Natural killer cell (primary cell): ENCODE data around the gene BAHCC1. TPM values are rescaled to one million over a fixed set of nuclear protein-coding genes. Genes with fewer than 3 reads are reported as not detected.

Experiments used
- ATAC-seq, 3 donors: fragments of 150-1000 bp in 2 of 3; fragments of 200-7000 bp in 1 of 3; cut with Tn5 transposase; 1 replicate in 1 of 3; 2 replicates in 2 of 3; pipeline ENCODE4 v1.10.0; 2021; ENCODE audit warnings: mild to moderate bottlenecking in 2 of 3, moderate library complexity in 2 of 3
- DNase-seq, 2 donors: peaks; one replicate each; pipeline versions ENCODE4 v3.0.0 to v3.0.0-alpha.2; 2013 to 2021; ENCODE audit warnings: mixed read lengths in 1 of 2
- H3K27ac ChIP-seq: one replicate; pipeline ENCODE4 v1.5.1; 2013; ENCODE audit warnings: mild to moderate bottlenecking, low read length
- H3K27me3 ChIP-seq: one replicate; pipeline ENCODE4 v1.6.1; 2013; ENCODE audit warnings: low read length; ENCODE audit not compliant: control insufficient read depth, insufficient read depth
- H3K36me3 ChIP-seq: one replicate; pipeline ENCODE4 v1.6.1; 2013; ENCODE audit warnings: low read length; ENCODE audit not compliant: control insufficient read depth, insufficient read depth
- H3K4me1 ChIP-seq: one replicate; pipeline ENCODE4 v1.6.1; 2013; ENCODE audit warnings: low read length; ENCODE audit not compliant: control insufficient read depth, insufficient read depth
- H3K4me3 ChIP-seq: one replicate; pipeline ENCODE4 v1.5.1; 2013; ENCODE audit warnings: low read length
- H3K9me3 ChIP-seq: one replicate; pipeline ENCODE4 v1.6.1; 2013; ENCODE audit warnings: low read length; ENCODE audit not compliant: control insufficient read depth, insufficient read depth
- H3K27ac Mint-ChIP-seq, 2 donors: one replicate each; pipeline ENCODE4 v1.8.0; 2022; ENCODE audit warnings: mild to moderate bottlenecking in 2 of 2, mixed read lengths in 2 of 2, moderate library complexity in 1 of 2
- H3K27me3 Mint-ChIP-seq, 2 donors: one replicate each; pipeline ENCODE4 v1.8.0; 2022; ENCODE audit warnings: low read depth in 2 of 2, mixed read lengths in 2 of 2
- H3K36me3 Mint-ChIP-seq: one replicate; pipeline ENCODE4 v1.8.0; 2022; ENCODE audit warnings: mixed read lengths
- H3K4me1 Mint-ChIP-seq, 2 donors: one replicate each; pipeline ENCODE4 v1.8.0; 2022; ENCODE audit warnings: mixed read lengths in 2 of 2
- H3K4me3 Mint-ChIP-seq: one replicate; pipeline ENCODE4 v1.8.0; 2022; ENCODE audit warnings: mild to moderate bottlenecking, moderate library complexity, mixed read lengths
- H3K9me3 Mint-ChIP-seq, 2 donors: one replicate each; pipeline ENCODE4 v1.8.0; 2022; ENCODE audit warnings: mixed read lengths in 2 of 2
- WGBS: methylation state at CpG from one replicate; pipeline ENCODE4 v1.1.7; 2013; ENCODE audit warnings: missing lambda C conversion rate; ENCODE audit not compliant: insufficient coverage; 5-methylcytosine and 5-hydroxymethylcytosine counted together
- intact Hi-C: fragments of 100-400 bp; cut with micrococcal nuclease; formaldehyde crosslinking; loops from one replicate; pipeline ENCODE4 v1.14.2; 2022
- total RNA-seq, 4 donors: library from RNA; stranded (reverse); fragments of 120-200 nt in 1 of 4; gene quantifications; one replicate each; pipeline versions ENCODE4 v1.2.3 to v1.2.4, GENCODE V29; 2013 to 2022
- TF ChIP-seq, protein P1 (sequence below): fragments of 200-600 bp; IDR thresholded peaks from one replicate; pipeline ENCODE4 v1.8.0; 2022; ENCODE audit warnings: antibody characterized with exemption

The BAHCC1 gene
- total RNA-seq, 3 donors from 2014 or later (not counting 1 experiment from before 2014, with no cell fraction given) = 2.9 to 17.3 (median 5.7) TPM

DNA sequence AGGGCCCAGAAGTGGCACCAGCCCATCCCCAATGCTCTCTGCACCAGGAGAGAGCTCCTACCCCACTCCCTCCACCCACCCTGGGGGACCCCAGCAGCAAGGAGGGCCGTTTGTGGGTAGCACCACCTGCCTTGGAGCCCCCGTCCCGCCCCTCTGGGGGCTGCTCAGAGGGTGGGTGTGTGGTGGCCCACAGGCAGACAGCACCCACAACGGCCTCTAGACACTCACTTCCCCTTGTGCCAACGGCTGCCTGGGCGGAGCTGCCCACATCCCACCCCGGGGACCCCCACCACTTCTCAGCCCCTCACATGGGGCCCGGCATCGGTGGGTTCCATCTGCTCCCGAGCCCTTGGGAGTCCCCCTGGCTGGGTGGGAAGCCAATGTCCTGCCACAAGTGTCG lies 33.3 kb downstream of the BAHCC1 start:
- no peaks in the 10 kb centered on the region for H3K36me3 ChIP-seq
- peaks cover 46% of the 10 kb centered on the region for H3K4me1 ChIP-seq
- H3K4me3 Mint-ChIP-seq = no peak overlapping the region
- H3K27ac Mint-ChIP-seq = no peak overlapping the region
- peaks cover 40% of the 10 kb centered on the region for H3K27me3 ChIP-seq
- H3K36me3 Mint-ChIP-seq = no peaks in the 10 kb centered on the region
- DNase-seq (no peak), ATAC-seq (peak in 1 of 3 donors; percentile 9)
- intact Hi-C loops = no loop called here
- WGBS = 4% methylated on average over 11 of the region's 11 CpGs
- peaks cover 0 to 14% of the 10 kb centered on the region in 2 donors for H3K27me3 Mint-ChIP-seq
- no peaks in the 10 kb centered on the region for H3K4me1 Mint-ChIP-seq
- H3K9me3 Mint-ChIP-seq = no peaks in the 10 kb centered on the region
- H3K27ac ChIP-seq = no peak overlapping the region
- TF ChIP-seq, protein P1, sequence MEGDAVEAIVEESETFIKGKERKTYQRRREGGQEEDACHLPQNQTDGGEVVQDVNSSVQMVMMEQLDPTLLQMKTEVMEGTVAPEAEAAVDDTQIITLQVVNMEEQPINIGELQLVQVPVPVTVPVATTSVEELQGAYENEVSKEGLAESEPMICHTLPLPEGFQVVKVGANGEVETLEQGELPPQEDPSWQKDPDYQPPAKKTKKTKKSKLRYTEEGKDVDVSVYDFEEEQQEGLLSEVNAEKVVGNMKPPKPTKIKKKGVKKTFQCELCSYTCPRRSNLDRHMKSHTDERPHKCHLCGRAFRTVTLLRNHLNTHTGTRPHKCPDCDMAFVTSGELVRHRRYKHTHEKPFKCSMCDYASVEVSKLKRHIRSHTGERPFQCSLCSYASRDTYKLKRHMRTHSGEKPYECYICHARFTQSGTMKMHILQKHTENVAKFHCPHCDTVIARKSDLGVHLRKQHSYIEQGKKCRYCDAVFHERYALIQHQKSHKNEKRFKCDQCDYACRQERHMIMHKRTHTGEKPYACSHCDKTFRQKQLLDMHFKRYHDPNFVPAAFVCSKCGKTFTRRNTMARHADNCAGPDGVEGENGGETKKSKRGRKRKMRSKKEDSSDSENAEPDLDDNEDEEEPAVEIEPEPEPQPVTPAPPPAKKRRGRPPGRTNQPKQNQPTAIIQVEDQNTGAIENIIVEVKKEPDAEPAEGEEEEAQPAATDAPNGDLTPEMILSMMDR = no peak
- no peak overlapping the region for H3K4me3 ChIP-seq
- peaks cover 4% of the 10 kb centered on the region for H3K9me3 ChIP-seq

DNA sequence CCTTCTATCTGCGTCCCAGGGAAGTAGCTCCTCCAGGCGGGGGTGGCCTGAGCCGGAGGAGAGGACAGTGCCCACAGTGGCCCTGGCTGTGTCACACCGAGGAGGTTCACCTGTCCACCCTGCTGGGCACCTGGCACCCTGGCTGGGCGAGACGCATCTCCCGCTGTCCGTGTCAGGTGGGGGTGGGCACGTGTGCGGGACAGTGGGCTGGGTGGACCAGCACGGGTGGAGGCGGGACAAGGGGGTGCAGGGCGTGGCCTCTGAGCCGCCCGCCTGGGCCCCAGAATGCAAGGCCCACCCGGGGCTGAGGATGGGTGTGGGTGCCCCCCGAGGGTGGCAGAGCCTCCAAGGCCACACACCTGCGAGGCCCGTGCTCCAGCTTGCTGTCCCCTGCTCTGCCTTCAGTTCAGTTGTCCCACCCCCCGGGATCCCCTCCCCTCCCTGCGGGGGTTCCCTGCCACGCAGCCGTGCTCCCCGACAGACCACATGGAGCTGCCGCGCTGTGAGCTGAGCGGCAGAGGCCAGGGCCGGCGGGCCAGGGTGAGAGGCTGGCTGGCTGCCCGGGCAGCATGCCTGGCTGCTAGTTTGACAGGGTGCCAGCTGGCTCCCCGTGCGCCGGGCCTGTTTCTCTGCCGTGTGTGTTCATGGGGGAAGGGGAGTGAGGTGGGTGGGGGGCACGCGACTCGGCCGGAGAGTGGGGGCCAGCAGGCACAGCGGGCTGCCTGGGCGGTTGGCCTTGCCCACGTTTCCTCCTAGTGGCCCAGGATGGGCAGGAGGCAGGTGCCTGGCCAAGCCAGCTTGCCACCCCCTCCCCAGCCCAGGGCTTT lies 33.9 kb downstream of the BAHCC1 start:
- Mint-ChIP-seq H3K9me3 (no peaks in the 10 kb centered on the region), H3K27me3 (peaks cover 0 to 14% of the 10 kb centered on the region in 2 donors), H3K4me3 (no peak overlapping the region), H3K27ac (no peak overlapping the region), H3K36me3 (no peaks in the 10 kb centered on the region), H3K4me1 (no peaks in the 10 kb centered on the region)
- H3K9me3 ChIP-seq = peaks cover 4% of the 10 kb centered on the region
- no peak overlapping the region for H3K4me3 ChIP-seq
- peaks cover 39% of the 10 kb centered on the region for H3K4me1 ChIP-seq
- peak in 1 of 2 donors; percentile 48 for DNase-seq
- H3K27me3 ChIP-seq = peaks cover 40% of the 10 kb centered on the region
- WGBS = 8% methylated on average over 41 of the region's 41 CpGs
- no peak overlapping the region for H3K27ac ChIP-seq
- H3K36me3 ChIP-seq = no peaks in the 10 kb centered on the region
- peak in 1 of 3 donors; percentile 21 for ATAC-seq
- TF ChIP-seq, protein P1 = no peak
- intact Hi-C loops = no loop called here

DNA sequence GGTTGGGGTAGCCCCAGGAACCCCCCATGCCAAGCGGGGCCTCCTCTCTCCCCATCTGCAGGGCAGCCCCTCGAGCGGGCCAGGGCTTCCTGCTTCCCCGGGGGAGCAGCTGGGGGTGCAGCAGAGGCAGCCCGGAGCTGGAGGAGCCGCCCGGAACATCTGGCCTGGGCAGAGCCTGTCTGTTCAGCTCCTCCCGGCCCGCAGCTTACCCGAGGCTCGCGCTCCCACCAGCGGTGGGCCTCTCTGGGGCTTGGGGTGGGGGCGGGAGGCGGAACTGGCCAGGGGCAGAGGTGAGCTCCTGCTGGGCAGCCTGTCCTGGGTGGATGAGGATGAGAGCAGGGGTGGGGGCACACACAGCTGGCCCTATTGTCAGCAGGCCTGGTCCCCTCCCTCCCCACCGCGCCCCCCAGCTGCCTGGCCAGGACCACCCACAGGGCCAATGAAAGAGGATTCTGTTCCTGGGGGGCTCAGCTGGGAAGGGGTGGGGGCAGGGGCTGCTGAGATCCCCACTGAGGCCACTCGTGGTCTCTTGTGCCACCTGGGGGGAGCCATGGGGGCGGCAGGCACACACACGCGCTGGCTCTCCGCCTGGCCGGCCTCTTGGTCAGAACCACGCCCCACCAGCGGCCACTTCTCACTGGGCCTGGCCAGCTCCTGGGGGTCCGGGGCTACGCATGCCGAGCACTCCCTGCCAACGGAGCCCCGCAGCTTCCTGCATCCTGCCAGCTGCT lies 34.7 kb downstream of the BAHCC1 start:
- peaks cover 37% of the 10 kb centered on the region for H3K4me1 ChIP-seq
- H3K27ac ChIP-seq = no peak overlapping the region
- no peaks in the 10 kb centered on the region for H3K36me3 ChIP-seq
- H3K4me1 Mint-ChIP-seq = no peaks in the 10 kb centered on the region
- no peaks in the 10 kb centered on the region for H3K9me3 Mint-ChIP-seq
- DNase-seq (peak in 1 of 2 donors; percentile 27), ATAC-seq (no peak)
- H3K4me3 Mint-ChIP-seq = no peak overlapping the region
- peaks cover 0 to 17% of the 10 kb centered on the region in 2 donors for H3K27me3 Mint-ChIP-seq
- TF ChIP-seq, protein P1 = no peak
- peaks cover 4% of the 10 kb centered on the region for H3K9me3 ChIP-seq
- no peaks in the 10 kb centered on the region for H3K36me3 Mint-ChIP-seq
- H3K27me3 ChIP-seq = peaks cover 40% of the 10 kb centered on the region
- H3K27ac Mint-ChIP-seq = no peak overlapping the region
- no peak overlapping the region for H3K4me3 ChIP-seq
- intact Hi-C loops = no loop called here
- 21% methylated on average over 29 of the region's 30 CpGs for WGBS
